RPMI7951 (cell line): Measurements from ENCODE around the gene RAD51B. TPM values are rescaled to one million over a fixed set of nuclear protein-coding genes. Genes with fewer than 3 reads are reported as not detected.

ENCODE experiments used
- DNase-seq: peaks from one replicate; pipeline ENCODE4 v3.0.0-alpha.2; 2012; ENCODE audit warnings: low read depth
- total RNA-seq: library from RNA; depleted of rRNA; stranded (reverse); fragments of >200 nt; shearing (Covaris generic); gene quantifications from 2 replicates; pipeline ENCODE4 v1.2.3, GENCODE V29; 2014

Gene RAD51B
- total RNA-seq, 1 experiment from 2014 or later, result 10.9 TPM

- DNase-seq, result no peak
Observed at GRCh38 chr14:68459480-68460136, 640.0 kb downstream of the RAD51B start.

- no peak for DNase-seq
Observed at GRCh38 chr14:68460541-68460940, 641.0 kb downstream of the RAD51B start.

GRCh38 chr14:68461086-68461485 is 641.5 kb downstream of the RAD51B start:
- no peak for DNase-seq

GRCh38 chr14:68462683-68463082 is 643.1 kb downstream of the RAD51B start:
- DNase-seq, result peak; percentile 60

- DNase-seq, result no peak
Observed at GRCh38 chr14:68463299-68463698, 643.7 kb downstream of the RAD51B start.

GRCh38 chr14:68463705-68464374 is 644.3 kb downstream of the RAD51B start:
- DNase-seq, result peak; percentile 50

- peak; percentile 88 for DNase-seq
Observed at GRCh38 chr14:68464711-68465110, 645.1 kb downstream of the RAD51B start.

GRCh38 chr14:68466491-68466977 is 647.0 kb downstream of the RAD51B start:
- DNase-seq, result peak; percentile 89

- no peak for DNase-seq
Observed at GRCh38 chr14:68467425-68467824, 647.8 kb downstream of the RAD51B start.

GRCh38 chr14:68468437-68469207 is 649.0 kb downstream of the RAD51B start:
- DNase-seq, result peak; percentile 95

- no peak for DNase-seq
Observed at GRCh38 chr14:68469208-68469713, 649.7 kb downstream of the RAD51B start.

- DNase-seq, result no peak
Observed at GRCh38 chr14:68470361-68470760, 650.8 kb downstream of the RAD51B start.

GRCh38 chr14:68471029-68471963 is 651.7 kb downstream of the RAD51B start:
- DNase-seq, result no peak

- no peak for DNase-seq
Observed at GRCh38 chr14:68471964-68472508, 652.5 kb downstream of the RAD51B start.

GRCh38 chr14:68473069-68473468 is 653.5 kb downstream of the RAD51B start:
- no peak for DNase-seq

GRCh38 chr14:68473794-68474193 is 654.2 kb downstream of the RAD51B start:
- no peak for DNase-seq

GRCh38 chr14:68474741-68475140 is 655.2 kb downstream of the RAD51B start:
- DNase-seq, result no peak

- no peak for DNase-seq
Observed at GRCh38 chr14:68475802-68476201, 656.2 kb downstream of the RAD51B start.

GRCh38 chr14:68476212-68477109 is 656.9 kb downstream of the RAD51B start:
- DNase-seq, result peak; percentile 90

- no peak for DNase-seq
Observed at GRCh38 chr14:68477110-68477455, 657.5 kb downstream of the RAD51B start.
